HEK293T (cell line): ENCODE data around the gene GAP43.

Experiments used
- ARNT ChIP-seq: fragments of 450-650 bp; IDR thresholded peaks from 2 replicates; pipeline ENCODE4 v1.6.1; 2017; ENCODE audit warnings: mild to moderate bottlenecking
- BHLHE40 ChIP-seq: fragments of 450-650 bp; IDR thresholded peaks from 2 replicates; pipeline ENCODE4 v1.6.1; 2016; ENCODE audit warnings: mild to moderate bottlenecking, moderate library complexity, borderline replicate concordance
- FOXK2 ChIP-seq: fragments of 450-650 bp; IDR thresholded peaks from 2 replicates; pipeline ENCODE4 v1.6.1; 2016; ENCODE audit warnings: mild to moderate bottlenecking
- FOXM1 ChIP-seq: fragments of 450-650 bp; IDR thresholded peaks from 2 replicates; pipeline ENCODE4 v1.6.1; 2017; ENCODE audit warnings: mild to moderate bottlenecking, borderline replicate concordance
- HDGF ChIP-seq: fragments of 450-650 bp; IDR thresholded peaks from 2 replicates; pipeline ENCODE4 v1.6.1; 2017; ENCODE audit warnings: antibody characterized with exemption, borderline replicate concordance
- L3MBTL2 ChIP-seq: fragments of 450-650 bp; conservative IDR thresholded peaks from 2 replicates; pipeline ENCODE4 v1.6.1; 2016; ENCODE audit warnings: mild to moderate bottlenecking
- PKNOX1 ChIP-seq: fragments of 450-650 bp; IDR thresholded peaks from 2 replicates; pipeline ENCODE4 v1.6.1; 2016
- SP1 ChIP-seq: fragments of 450-650 bp; IDR thresholded peaks from 2 replicates; pipeline ENCODE4 v1.6.1; 2017
- SUZ12 ChIP-seq: fragments of 450-650 bp; IDR thresholded peaks from 2 replicates; pipeline ENCODE4 v1.6.1; 2016; ENCODE audit warnings: mild to moderate bottlenecking
- TARDBP ChIP-seq: fragments of 450-650 bp; IDR thresholded peaks from 2 replicates; pipeline ENCODE4 v1.6.1; 2016

DNA sequence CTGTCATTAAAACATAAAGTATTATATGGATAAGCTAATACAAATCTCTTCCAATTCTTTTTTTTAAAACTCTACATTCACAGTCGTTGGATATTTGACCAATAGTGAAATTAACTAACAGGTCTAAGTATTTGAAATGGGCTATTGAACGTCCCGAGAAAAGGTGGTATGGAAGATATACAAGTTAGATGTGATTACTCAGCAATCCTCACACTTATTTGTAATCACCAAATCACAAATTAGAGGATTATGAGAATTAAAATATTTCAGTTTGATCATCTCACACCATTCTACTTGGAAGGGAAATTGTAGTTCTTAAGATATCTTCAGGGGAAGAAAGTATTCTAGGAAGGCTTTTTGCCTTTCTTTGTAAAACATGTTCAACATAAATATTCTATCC, 60.5 kb downstream of the GAP43 start:
- TF ChIP-seq FOXM1: no peak
- TF ChIP-seq L3MBTL2: no peak
- no peak for TF ChIP-seq ARNT
- TF ChIP-seq BHLHE40: no peak
- no peak for TF ChIP-seq FOXK2
- no peak for TF ChIP-seq PKNOX1
- no peak for TF ChIP-seq SUZ12
- no peak for TF ChIP-seq HDGF
- TF ChIP-seq SP1: no peak
- no peak for TF ChIP-seq TARDBP
